Left ventricle myocardium inferior (tissue), 1 donor: ENCODE measurements around the gene ELMO2. TPM values are rescaled to one million over a fixed set of nuclear protein-coding genes. Genes with fewer than 3 reads are reported as not detected.

ENCODE experiments used
- DNase-seq: peaks from one replicate; pipeline ENCODE4 v3.0.0-alpha.2; 2020
- H3K27ac ChIP-seq: fragments of 200-600 bp; replicated peaks from 2 replicates; pipeline ENCODE4 v1.8.0; 2021
- H3K27me3 ChIP-seq: fragments of 200-600 bp; 2 replicates; pipeline ENCODE4 v1.8.0; 2021; ENCODE audit warnings: low read depth
- H3K36me3 ChIP-seq: fragments of 200-600 bp; 2 replicates; pipeline ENCODE4 v1.8.0; 2021
- H3K4me1 ChIP-seq: fragments of 200-600 bp; 2 replicates; pipeline ENCODE4 v1.8.0; 2021
- H3K4me3 ChIP-seq: fragments of 200-600 bp; 2 replicates; pipeline ENCODE4 v1.8.0; 2021; ENCODE audit warnings: mild to moderate bottlenecking, moderate library complexity
- H3K9me3 ChIP-seq: fragments of 200-600 bp; replicated peaks from 2 replicates; pipeline ENCODE4 v1.8.0; 2021
- CTCF ChIP-seq: fragments of 200-600 bp; IDR thresholded peaks from 2 replicates; pipeline ENCODE4 v1.8.0; 2021; ENCODE audit warnings: antibody characterized with exemption, mild to moderate bottlenecking, borderline replicate concordance
- intact Hi-C: fragments of 100-400 bp; cut with micrococcal nuclease; formaldehyde crosslinking; loops from one replicate; pipeline ENCODE4 v1.11.0; 2022
- total RNA-seq: library from RNA; stranded (reverse); fragmentation: NEBNext Ultra II Directional; extraction: Animal tissue kit (Norgen Biotek cat#: 25700); gene quantifications from one replicate; pipeline ENCODE4 v1.2.1, GENCODE V29; 2021
- donor health status: DM: no; HTN: yes; CAD: no; lungs with severe emphysema.

ELMO2 gene
- total RNA-seq, 1 donor from 2014 or later, result 28.5 TPM

GRCh38 chr20:46341074-46342009 is 65.1 kb downstream of the ELMO2 start:
- Histone ChIP-seq H3K36me3 (no peaks in the 10 kb centered on the region), H3K4me1 (peaks cover 13% of the 10 kb centered on the region), H3K9me3 (no peaks in the 10 kb centered on the region), H3K27me3 (peaks cover 73% of the 10 kb centered on the region), H3K4me3 (no peak overlapping the region), H3K27ac (no peak overlapping the region)
- intact Hi-C loops, result loop anchor here (10.0 kb wide), 1 partner anchor 207 kb away; no protein-coding TSS in a partner anchor
- no peak for DNase-seq
- no peak for TF ChIP-seq CTCF

GRCh38 chr20:46339037-46339436 is 67.4 kb downstream of the ELMO2 start:
- peaks cover 96% of the 10 kb centered on the region for H3K27me3 ChIP-seq
- intact Hi-C loops, result no loop called here
- peaks cover 13% of the 10 kb centered on the region for H3K4me1 ChIP-seq
- H3K27ac ChIP-seq, result no peak overlapping the region
- no peak for TF ChIP-seq CTCF
- no peaks in the 10 kb centered on the region for H3K9me3 ChIP-seq
- DNase-seq, result no peak
- H3K36me3 ChIP-seq, result no peaks in the 10 kb centered on the region
- no peak overlapping the region for H3K4me3 ChIP-seq

- Histone ChIP-seq H3K27me3 (peaks cover 100% of the 10 kb centered on the region), H3K36me3 (no peaks in the 10 kb centered on the region)
These were observed 69.7 kb downstream of the ELMO2 start for GRCh38 chr20:46336735-46337134.

GRCh38 chr20:46334303-46334904 is 72.0 kb downstream of the ELMO2 start:
- no peaks in the 10 kb centered on the region for H3K9me3 ChIP-seq
- no peak overlapping the region for H3K27ac ChIP-seq
- no peaks in the 10 kb centered on the region for H3K4me1 ChIP-seq
- no peak for DNase-seq
- no peaks in the 10 kb centered on the region for H3K36me3 ChIP-seq
- no peak for TF ChIP-seq CTCF
- H3K27me3 ChIP-seq, result peaks cover 100% of the 10 kb centered on the region
- no peak overlapping the region for H3K4me3 ChIP-seq
- intact Hi-C loops, result no loop called here

More at GRCh38 chr20:46336735-46337134, 69.7 kb downstream of the ELMO2 start:
- Histone ChIP-seq H3K27ac (no peak overlapping the region), H3K4me3 (no peak overlapping the region), H3K9me3 (no peaks in the 10 kb centered on the region), H3K4me1 (no peaks in the 10 kb centered on the region)
- DNase-seq, result no peak
- TF ChIP-seq CTCF, result no peak
- intact Hi-C loops, result no loop called here

GRCh38 chr20:46333161-46333991 is 73.0 kb downstream of the ELMO2 start:
- Histone ChIP-seq H3K9me3 (no peaks in the 10 kb centered on the region), H3K4me1 (no peaks in the 10 kb centered on the region), H3K4me3 (no peak overlapping the region), H3K27ac (no peak overlapping the region), H3K36me3 (no peaks in the 10 kb centered on the region), H3K27me3 (peaks cover 100% of the 10 kb centered on the region)
- no peak for DNase-seq
- TF ChIP-seq CTCF, result no peak
- intact Hi-C loops, result no loop called here
